ENCODE results near the gene PEX19.
A peak's percentile ranks its signal among the peaks of the same experiment; 100 is the strongest.

The PEX19 gene

DNA sequence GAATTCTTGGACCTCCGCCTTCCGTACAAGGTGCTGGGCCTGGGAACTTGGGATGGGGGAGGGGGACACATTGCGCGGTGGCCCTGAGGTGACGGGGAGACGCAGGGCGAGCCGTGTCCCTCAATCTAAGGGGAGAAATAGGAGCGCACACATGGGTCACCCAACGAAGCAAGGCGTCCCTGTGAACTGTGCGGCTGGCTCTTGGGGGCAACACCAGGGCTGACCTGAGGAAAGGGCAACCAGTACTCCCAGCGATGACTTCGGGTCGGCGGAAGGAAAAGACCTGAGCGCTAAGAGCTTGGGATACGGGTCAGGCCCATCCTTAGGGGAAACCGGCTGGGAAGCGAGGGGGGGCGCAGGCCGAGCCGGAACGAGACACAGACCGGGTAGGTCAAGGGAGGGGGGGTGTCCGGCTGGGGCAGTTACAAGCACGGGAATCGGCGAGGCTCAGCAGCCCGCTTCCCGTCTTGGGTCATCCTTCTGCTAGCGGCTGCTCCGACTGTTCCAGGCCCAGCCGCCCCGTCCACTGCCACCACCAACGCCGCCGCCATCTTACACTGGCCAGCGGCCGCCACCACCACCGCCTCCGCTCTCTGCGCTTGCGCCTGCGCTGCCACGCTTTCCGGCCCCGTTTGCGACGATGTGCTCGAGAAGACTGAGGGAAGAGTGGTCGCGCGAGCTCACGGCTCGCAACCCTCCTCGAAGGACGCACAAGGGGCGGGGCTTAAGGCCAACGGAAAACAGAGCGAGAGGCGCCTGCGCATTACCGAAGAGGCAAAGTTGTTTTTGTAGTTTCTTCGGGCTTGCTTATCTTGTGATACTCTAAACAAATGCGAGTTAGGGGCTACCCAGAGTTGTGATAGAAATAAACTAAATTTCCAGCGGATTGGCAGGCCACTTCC lies 22.8 kb downstream of the PEX19 start, which contains the start of gene DCAF8:
Gene DCAF8 (minus strand): TSS at position 657 of the 902 bp plus-strand sequence. CDS start 18,541 bp downstream, outside the sequence.
- Histone ChIP-seq H3K4me1 (ENCODE audit: insufficient read depth, low read length) (peaks cover 16% of the 10 kb centered on the region), H3K4me3 (ENCODE audit: low read length) (peak within 1 kb of the TSS; percentile 75)

GRCh38 chr1:160261556-160261892 lies 23.4 kb downstream of the PEX19 start:
- peak overlapping the region; percentile 75 for H3K4me3 ChIP-seq (ENCODE audit: low read length)
- no peaks in the 10 kb centered on the region for H3K27me3 ChIP-seq (ENCODE audit: insufficient read depth, low read length)
- peak overlapping the region; percentile 11 for H2AFZ ChIP-seq (ENCODE audit: low read depth, low read length)
- no peaks in the 10 kb centered on the region for H3K9me3 ChIP-seq (ENCODE audit: low read length)
- peaks cover 16% of the 10 kb centered on the region for H3K4me1 ChIP-seq (ENCODE audit: insufficient read depth, low read length)
- peaks cover 4% of the 10 kb centered on the region for H3K36me3 ChIP-seq (ENCODE audit: insufficient read depth, low read length)

More for the DNA sequence above, 22.8 kb downstream of the PEX19 start, which contains the start of gene DCAF8:
- no peaks in the 10 kb centered on the region for H3K9me3 ChIP-seq (ENCODE audit: low read length)
- H3K27me3 ChIP-seq (ENCODE audit: insufficient read depth, low read length) = no peaks in the 10 kb centered on the region
- peaks cover 4% of the 10 kb centered on the region for H3K36me3 ChIP-seq (ENCODE audit: insufficient read depth, low read length)
- peak within 1 kb of the TSS; percentile 81 for H2AFZ ChIP-seq (ENCODE audit: low read depth, low read length)

DNA sequence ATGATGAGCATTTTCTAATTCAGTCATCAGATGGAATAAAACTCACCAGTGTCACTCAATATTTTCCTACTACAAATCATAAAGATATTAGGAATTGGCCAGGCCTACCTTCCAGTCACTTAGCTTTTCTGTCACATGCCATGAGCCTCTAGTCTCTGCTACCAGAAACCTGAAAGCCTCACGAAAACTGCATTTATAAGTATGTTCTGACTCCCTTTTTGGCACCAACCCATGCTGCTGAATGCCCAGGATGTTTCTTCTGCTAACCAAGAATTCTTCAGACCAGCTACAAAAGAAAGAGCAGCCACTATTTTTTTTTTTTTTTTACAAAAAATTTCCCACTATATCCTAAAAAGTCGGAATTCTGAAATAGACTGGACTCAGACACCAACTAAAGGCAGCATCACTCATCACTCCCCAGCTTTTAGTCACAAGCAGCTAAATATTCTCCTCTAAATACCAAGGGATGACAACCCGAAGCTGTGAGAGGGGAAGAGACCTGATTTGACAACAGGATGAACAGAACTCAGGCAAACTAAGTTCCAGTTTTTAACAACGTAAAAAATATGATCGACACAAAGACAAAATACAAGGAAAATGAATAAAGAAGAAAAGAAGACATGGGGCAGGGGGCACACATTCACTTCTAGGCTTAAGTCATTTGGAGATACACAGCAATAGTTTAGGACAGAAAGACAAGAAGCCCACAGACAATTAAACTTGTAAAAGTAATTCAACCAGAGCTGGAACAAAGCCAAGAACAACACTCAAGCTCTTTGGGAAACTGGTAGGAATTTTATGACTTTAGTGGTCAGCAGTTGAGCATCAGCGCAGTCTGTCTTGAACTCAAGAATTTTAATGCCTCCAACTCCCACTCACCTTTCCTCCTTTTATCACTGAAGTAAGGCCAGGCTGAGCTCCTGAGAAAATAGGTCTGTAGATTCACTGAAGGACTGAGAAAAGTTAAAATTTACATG lies 24.2 kb downstream of the PEX19 start:
- Histone ChIP-seq H3K4me3 (ENCODE audit: low read length) (peak overlapping the region; percentile 75), H3K27me3 (ENCODE audit: insufficient read depth, low read length) (no peaks in the 10 kb centered on the region), H3K9me3 (ENCODE audit: low read length) (no peaks in the 10 kb centered on the region), H3K4me1 (ENCODE audit: insufficient read depth, low read length) (peaks cover 16% of the 10 kb centered on the region), H3K36me3 (ENCODE audit: insufficient read depth, low read length) (peaks cover 4% of the 10 kb centered on the region), H2AFZ (ENCODE audit: low read depth, low read length) (no peak overlapping the region)

- Histone ChIP-seq H3K9me3 (ENCODE audit: low read length) (no peaks in the 10 kb centered on the region), H3K4me3 (ENCODE audit: low read length) (no peak overlapping the region)
Observed at GRCh38 chr1:160258177-160258798, 26.6 kb downstream of the PEX19 start.

GRCh38 chr1:160257411-160258015 lies 27.4 kb downstream of the PEX19 start:
- peaks cover 13% of the 10 kb centered on the region for H3K36me3 ChIP-seq (ENCODE audit: insufficient read depth, low read length)
- H3K27me3 ChIP-seq (ENCODE audit: insufficient read depth, low read length) = no peaks in the 10 kb centered on the region
- no peak overlapping the region for H2AFZ ChIP-seq (ENCODE audit: low read depth, low read length)
- H3K4me1 ChIP-seq (ENCODE audit: insufficient read depth, low read length) = peaks cover 16% of the 10 kb centered on the region
- no peaks in the 10 kb centered on the region for H3K9me3 ChIP-seq (ENCODE audit: low read length)
- H3K4me3 ChIP-seq (ENCODE audit: low read length) = no peak overlapping the region

More at GRCh38 chr1:160258177-160258798, 26.6 kb downstream of the PEX19 start:
- H3K36me3 ChIP-seq (ENCODE audit: insufficient read depth, low read length) = peaks cover 13% of the 10 kb centered on the region
- H3K27me3 ChIP-seq (ENCODE audit: insufficient read depth, low read length) = no peaks in the 10 kb centered on the region
- H2AFZ ChIP-seq (ENCODE audit: low read depth, low read length) = no peak overlapping the region
- peaks cover 16% of the 10 kb centered on the region for H3K4me1 ChIP-seq (ENCODE audit: insufficient read depth, low read length)

DNA sequence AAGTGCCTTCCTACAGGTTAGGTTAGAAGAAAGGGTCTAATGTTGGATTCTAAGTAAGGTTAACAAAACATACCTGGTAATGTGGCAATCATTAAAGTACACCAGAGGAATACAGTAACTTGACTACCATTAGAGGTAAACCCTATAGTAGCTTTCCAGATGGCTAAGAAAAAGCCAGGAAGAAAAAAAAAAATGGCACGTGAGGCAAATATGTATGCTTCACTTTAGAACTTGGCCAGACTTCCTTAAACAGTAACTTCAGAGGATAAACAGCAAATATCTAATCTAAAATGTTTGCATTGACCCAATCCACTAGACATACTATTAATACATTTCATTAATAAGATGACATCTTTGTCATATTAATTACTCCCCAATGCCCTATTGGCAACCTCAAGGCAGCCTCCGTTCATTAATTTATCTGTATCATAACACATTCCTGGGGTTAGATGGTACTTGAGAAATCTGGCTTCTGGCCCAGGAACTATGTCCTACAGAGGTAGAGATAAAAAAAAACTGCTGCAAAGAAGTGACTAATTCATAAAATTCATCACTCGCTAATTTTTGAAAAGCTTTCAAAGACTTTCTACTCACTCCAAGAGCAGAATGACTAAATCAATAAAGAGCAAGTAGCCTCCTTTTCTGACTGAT lies 28.4 kb downstream of the PEX19 start:
- peaks cover 13% of the 10 kb centered on the region for H3K36me3 ChIP-seq (ENCODE audit: insufficient read depth, low read length)
- H3K27me3 ChIP-seq (ENCODE audit: insufficient read depth, low read length) = no peaks in the 10 kb centered on the region
- H2AFZ ChIP-seq (ENCODE audit: low read depth, low read length) = no peak overlapping the region
- no peak overlapping the region for H3K4me3 ChIP-seq (ENCODE audit: low read length)
- H3K4me1 ChIP-seq (ENCODE audit: insufficient read depth, low read length) = peaks cover 16% of the 10 kb centered on the region
- no peaks in the 10 kb centered on the region for H3K9me3 ChIP-seq (ENCODE audit: low read length)

DNA sequence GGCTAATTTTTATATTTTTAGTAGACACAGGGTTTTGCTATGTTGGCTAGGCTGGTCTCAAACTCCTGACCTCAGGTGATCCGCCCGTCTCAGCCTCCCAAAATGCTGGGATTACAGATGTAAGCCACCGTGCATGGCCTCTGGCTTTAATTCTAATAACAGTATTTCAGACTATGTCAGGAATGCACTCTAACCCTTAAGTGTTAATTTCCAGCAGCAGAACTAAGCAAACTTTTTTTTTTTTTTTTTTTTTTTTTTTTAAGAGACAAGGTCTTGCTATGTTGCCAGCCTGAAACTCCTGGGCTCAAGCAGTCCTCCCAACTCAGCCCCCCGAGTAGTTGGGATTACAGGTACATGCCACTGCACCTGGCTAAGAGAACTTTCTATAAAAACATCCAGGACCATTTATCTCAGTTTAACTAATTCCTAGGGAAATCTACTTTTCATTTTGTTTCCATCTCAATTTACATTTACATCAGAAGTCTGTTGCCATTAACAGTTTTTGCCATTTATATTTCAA lies 29.1 kb downstream of the PEX19 start:
- H3K27me3 ChIP-seq (ENCODE audit: insufficient read depth, low read length) = no peaks in the 10 kb centered on the region
- H3K9me3 ChIP-seq (ENCODE audit: low read length) = no peaks in the 10 kb centered on the region
- H3K4me3 ChIP-seq (ENCODE audit: low read length) = no peak overlapping the region
- H3K4me1 ChIP-seq (ENCODE audit: insufficient read depth, low read length) = peaks cover 12% of the 10 kb centered on the region
- H2AFZ ChIP-seq (ENCODE audit: low read depth, low read length) = no peak overlapping the region
- peaks cover 16% of the 10 kb centered on the region for H3K36me3 ChIP-seq (ENCODE audit: insufficient read depth, low read length)

GRCh38 chr1:160251687-160252526 lies 33.0 kb downstream of the PEX19 start:
- Histone ChIP-seq H2AFZ (ENCODE audit: low read depth, low read length) (no peak overlapping the region), H3K9me3 (ENCODE audit: low read length) (no peaks in the 10 kb centered on the region), H3K4me3 (ENCODE audit: low read length) (no peak overlapping the region), H3K4me1 (ENCODE audit: insufficient read depth, low read length) (no peaks in the 10 kb centered on the region), H3K36me3 (ENCODE audit: insufficient read depth, low read length) (peaks cover 18% of the 10 kb centered on the region), H3K27me3 (ENCODE audit: insufficient read depth, low read length) (no peaks in the 10 kb centered on the region)

GRCh38 chr1:160251011-160251410 lies 33.9 kb downstream of the PEX19 start:
- no peak overlapping the region for H2AFZ ChIP-seq (ENCODE audit: low read depth, low read length)
- H3K4me3 ChIP-seq (ENCODE audit: low read length) = no peak overlapping the region
- H3K9me3 ChIP-seq (ENCODE audit: low read length) = no peaks in the 10 kb centered on the region
- H3K36me3 ChIP-seq (ENCODE audit: insufficient read depth, low read length) = peaks cover 18% of the 10 kb centered on the region
- H3K4me1 ChIP-seq (ENCODE audit: insufficient read depth, low read length) = no peaks in the 10 kb centered on the region
- no peaks in the 10 kb centered on the region for H3K27me3 ChIP-seq (ENCODE audit: insufficient read depth, low read length)

- Histone ChIP-seq H3K4me3 (ENCODE audit: low read length) (no peak overlapping the region), H3K27me3 (ENCODE audit: insufficient read depth, low read length) (no peaks in the 10 kb centered on the region), H3K9me3 (ENCODE audit: low read length) (no peaks in the 10 kb centered on the region), H3K36me3 (ENCODE audit: insufficient read depth, low read length) (peaks cover 25% of the 10 kb centered on the region), H2AFZ (ENCODE audit: low read depth, low read length) (no peak overlapping the region), H3K4me1 (ENCODE audit: insufficient read depth, low read length) (peaks cover 8% of the 10 kb centered on the region)
Observed at GRCh38 chr1:160247053-160247452, 37.9 kb downstream of the PEX19 start.

DNA sequence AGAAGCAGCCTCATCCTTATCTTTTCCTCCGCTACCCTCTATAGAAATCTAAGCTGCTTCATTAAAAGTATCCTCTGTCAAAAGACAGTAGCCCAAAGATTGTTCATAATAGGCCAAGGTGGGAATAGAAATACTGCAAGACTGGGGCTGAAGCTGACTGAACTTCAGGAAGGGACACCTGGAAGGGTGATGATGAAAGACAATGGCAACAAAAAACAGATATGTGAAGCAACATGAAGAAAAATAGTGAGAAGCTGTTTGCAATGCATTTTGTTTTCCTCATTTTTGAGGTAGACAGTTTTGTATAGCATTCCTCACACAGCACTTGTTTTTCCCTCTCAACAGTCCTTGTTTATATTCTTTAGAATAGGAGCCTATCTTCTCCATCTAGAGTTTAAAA lies 39.5 kb downstream of the PEX19 start:
- H2AFZ ChIP-seq (ENCODE audit: low read depth, low read length) = no peak overlapping the region

More for the DNA sequence above, 39.5 kb downstream of the PEX19 start:
- Histone ChIP-seq H3K4me1 (ENCODE audit: insufficient read depth, low read length) (peaks cover 8% of the 10 kb centered on the region), H3K36me3 (ENCODE audit: insufficient read depth, low read length) (peaks cover 24% of the 10 kb centered on the region), H3K27me3 (ENCODE audit: insufficient read depth, low read length) (no peaks in the 10 kb centered on the region), H3K4me3 (ENCODE audit: low read length) (no peak overlapping the region), H3K9me3 (ENCODE audit: low read length) (no peaks in the 10 kb centered on the region)
